ENCODE results near the gene ALDH1L1. TPM values are rescaled to one million over a fixed set of nuclear protein-coding genes. Genes with fewer than 3 reads are reported as not detected.

ALDH1L1 gene
- total and polyA plus RNA-seq, 2 of the 13 experiments (the other 11 are each of a cell fraction or from before 2014, with no cell fraction given) = 11.2 to 28.7 TPM

DNA sequence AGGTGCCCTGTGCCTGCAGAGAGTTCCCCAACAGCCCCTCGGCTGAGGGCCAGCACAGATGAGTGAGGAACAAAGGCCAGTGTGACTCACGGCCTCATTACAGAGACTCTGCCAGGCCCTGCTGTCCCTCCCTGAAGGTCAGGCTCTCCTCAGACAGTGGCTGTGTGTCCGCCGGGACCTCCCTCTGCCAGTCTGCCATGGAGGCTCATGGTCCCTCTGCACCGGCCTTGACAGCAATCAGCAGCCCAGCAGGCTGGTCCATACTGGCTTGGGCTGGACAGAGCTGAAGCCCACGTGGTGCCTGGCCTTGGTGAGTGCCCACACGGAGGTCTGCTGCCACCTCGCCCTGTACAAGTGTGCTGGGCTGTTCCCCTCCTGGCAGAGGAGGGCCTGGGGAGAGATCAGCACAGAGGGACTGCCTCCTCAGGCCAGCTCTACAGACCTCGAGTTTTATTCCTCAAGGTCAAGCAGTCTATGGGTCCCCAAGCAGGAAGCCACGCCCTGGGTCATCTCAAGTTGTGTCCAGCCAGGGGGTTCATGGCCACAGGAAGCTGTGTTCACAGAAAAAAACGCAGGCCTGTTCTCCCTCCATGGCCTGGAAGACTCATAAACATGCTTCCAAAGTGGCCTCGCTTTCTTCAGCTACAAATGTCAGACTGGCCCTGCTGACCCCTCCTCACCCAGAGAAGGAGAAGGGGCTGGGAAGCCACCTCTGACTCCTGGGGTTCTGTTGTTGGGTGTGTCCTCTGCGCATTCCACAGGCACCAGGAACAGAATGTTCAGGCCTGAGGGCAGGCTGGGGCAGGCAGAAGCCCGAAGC is 123.5 kb downstream of the ALDH1L1 start (continued):
- TF ChIP-seq, protein P1, sequence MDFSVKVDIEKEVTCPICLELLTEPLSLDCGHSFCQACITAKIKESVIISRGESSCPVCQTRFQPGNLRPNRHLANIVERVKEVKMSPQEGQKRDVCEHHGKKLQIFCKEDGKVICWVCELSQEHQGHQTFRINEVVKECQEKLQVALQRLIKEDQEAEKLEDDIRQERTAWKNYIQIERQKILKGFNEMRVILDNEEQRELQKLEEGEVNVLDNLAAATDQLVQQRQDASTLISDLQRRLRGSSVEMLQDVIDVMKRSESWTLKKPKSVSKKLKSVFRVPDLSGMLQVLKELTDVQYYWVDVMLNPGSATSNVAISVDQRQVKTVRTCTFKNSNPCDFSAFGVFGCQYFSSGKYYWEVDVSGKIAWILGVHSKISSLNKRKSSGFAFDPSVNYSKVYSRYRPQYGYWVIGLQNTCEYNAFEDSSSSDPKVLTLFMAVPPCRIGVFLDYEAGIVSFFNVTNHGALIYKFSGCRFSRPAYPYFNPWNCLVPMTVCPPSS (IDR thresholded peaks at IDR 0.05) = no peak
- no peak for TF ChIP-seq ZNF251 (CRISPR knock-in tag; IDR thresholded peaks at IDR 0.05)
- no peak for TF ChIP-seq PHF8 (CRISPR knock-in tag; IDR thresholded peaks at IDR 0.05)
- TF ChIP-seq MXI1 (IDR thresholded peaks at IDR 0.05; ENCODE audit: borderline replicate concordance, low read depth, low read length) = peak; percentile 51; the same call in 1 of the 3 replicates
- TF ChIP-seq ZNF124 (CRISPR knock-in tag; IDR thresholded peaks at IDR 0.05) = 0 out of 2 replicates have a peak, but pooled peaks have one; percentile 25
- TF ChIP-seq ZFP1 (CRISPR knock-in tag; IDR thresholded peaks at IDR 0.05) = 0 out of 2 replicates have a peak, but pooled peaks have one; percentile 49
- TF ChIP-seq ZNF672 (CRISPR knock-in tag; IDR thresholded peaks at IDR 0.05) = no peak
- TF ChIP-seq ISL2 (CRISPR knock-in tag; IDR thresholded peaks at IDR 0.05) = no peak
- no peak for TF ChIP-seq ZNF720 (CRISPR knock-in tag; IDR thresholded peaks at IDR 0.05)
- TF ChIP-seq, protein P2, sequence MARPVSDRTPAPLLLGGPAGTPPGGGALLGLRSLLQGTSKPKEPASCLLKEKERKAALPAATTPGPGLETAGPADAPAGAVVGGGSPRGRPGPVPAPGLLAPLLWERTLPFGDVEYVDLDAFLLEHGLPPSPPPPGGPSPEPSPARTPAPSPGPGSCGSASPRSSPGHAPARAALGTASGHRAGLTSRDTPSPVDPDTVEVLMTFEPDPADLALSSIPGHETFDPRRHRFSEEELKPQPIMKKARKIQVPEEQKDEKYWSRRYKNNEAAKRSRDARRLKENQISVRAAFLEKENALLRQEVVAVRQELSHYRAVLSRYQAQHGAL (CRISPR knock-in tag; IDR thresholded peaks at IDR 0.05; ENCODE audit: not compliant biosample characterization) = no peak
- no peak for TF ChIP-seq ZNF12 (CRISPR knock-in tag; IDR thresholded peaks at IDR 0.05)
- TF ChIP-seq ZNF879 (CRISPR knock-in tag; IDR thresholded peaks at IDR 0.05) = no peak
- TF ChIP-seq ATRX (CRISPR knock-in tag; IDR thresholded peaks at IDR 0.05; ENCODE audit: borderline replicate concordance) = no peak
- TF ChIP-seq, protein P3, sequence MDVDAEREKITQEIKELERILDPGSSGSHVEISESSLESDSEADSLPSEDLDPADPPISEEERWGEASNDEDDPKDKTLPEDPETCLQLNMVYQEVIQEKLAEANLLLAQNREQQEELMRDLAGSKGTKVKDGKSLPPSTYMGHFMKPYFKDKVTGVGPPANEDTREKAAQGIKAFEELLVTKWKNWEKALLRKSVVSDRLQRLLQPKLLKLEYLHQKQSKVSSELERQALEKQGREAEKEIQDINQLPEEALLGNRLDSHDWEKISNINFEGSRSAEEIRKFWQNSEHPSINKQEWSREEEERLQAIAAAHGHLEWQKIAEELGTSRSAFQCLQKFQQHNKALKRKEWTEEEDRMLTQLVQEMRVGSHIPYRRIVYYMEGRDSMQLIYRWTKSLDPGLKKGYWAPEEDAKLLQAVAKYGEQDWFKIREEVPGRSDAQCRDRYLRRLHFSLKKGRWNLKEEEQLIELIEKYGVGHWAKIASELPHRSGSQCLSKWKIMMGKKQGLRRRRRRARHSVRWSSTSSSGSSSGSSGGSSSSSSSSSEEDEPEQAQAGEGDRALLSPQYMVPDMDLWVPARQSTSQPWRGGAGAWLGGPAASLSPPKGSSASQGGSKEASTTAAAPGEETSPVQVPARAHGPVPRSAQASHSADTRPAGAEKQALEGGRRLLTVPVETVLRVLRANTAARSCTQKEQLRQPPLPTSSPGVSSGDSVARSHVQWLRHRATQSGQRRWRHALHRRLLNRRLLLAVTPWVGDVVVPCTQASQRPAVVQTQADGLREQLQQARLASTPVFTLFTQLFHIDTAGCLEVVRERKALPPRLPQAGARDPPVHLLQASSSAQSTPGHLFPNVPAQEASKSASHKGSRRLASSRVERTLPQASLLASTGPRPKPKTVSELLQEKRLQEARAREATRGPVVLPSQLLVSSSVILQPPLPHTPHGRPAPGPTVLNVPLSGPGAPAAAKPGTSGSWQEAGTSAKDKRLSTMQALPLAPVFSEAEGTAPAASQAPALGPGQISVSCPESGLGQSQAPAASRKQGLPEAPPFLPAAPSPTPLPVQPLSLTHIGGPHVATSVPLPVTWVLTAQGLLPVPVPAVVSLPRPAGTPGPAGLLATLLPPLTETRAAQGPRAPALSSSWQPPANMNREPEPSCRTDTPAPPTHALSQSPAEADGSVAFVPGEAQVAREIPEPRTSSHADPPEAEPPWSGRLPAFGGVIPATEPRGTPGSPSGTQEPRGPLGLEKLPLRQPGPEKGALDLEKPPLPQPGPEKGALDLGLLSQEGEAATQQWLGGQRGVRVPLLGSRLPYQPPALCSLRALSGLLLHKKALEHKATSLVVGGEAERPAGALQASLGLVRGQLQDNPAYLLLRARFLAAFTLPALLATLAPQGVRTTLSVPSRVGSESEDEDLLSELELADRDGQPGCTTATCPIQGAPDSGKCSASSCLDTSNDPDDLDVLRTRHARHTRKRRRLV (CRISPR knock-in tag; IDR thresholded peaks at IDR 0.05) = no peak
- TF ChIP-seq GFI1 (CRISPR knock-in tag; IDR thresholded peaks at IDR 0.05; ENCODE audit: borderline replicate concordance) = no peak
- TF ChIP-seq, protein P4, sequence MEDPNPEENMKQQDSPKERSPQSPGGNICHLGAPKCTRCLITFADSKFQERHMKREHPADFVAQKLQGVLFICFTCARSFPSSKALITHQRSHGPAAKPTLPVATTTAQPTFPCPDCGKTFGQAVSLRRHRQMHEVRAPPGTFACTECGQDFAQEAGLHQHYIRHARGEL (CRISPR knock-in tag; IDR thresholded peaks at IDR 0.05) = no peak
- no peak for TF ChIP-seq FOXJ3 (CRISPR knock-in tag; IDR thresholded peaks at IDR 0.05; ENCODE audit: borderline replicate concordance)
- no peak for TF ChIP-seq ZFP36L2 (CRISPR knock-in tag; IDR thresholded peaks at IDR 0.05)
- peak; percentile 51; the same call in 1 of the 2 replicates for TF ChIP-seq ZNF264 (CRISPR knock-in tag; IDR thresholded peaks at IDR 0.05)
- no peak for TF ChIP-seq ZNF205 (CRISPR knock-in tag; IDR thresholded peaks at IDR 0.05)
- no peak for TF ChIP-seq NFATC3 (CRISPR knock-in tag; IDR thresholded peaks at IDR 0.05)
- TF ChIP-seq SSRP1 (CRISPR knock-in tag; IDR thresholded peaks at IDR 0.05) = no peak
- no peak for TF ChIP-seq SRSF1 (optimal IDR thresholded peaks at IDR 0.05; ENCODE audit: low read depth, low read length)
- TF ChIP-seq TGIF2 (CRISPR knock-in tag; IDR thresholded peaks at IDR 0.05) = no peak
- no peak for TF ChIP-seq ARNT (IDR thresholded peaks at IDR 0.05)

All from HepG2 (cell line).